Kidney tubule cell (primary cell): ENCODE results near the gene GPR87.
A peak's percentile ranks its signal among the peaks of the same experiment; 100 is the strongest.

Experiments used
- DNase-seq: peaks from one replicate; pipeline ENCODE4 v3.0.0-alpha.2; 2018; ENCODE audit warnings: low spot score

Gene GPR87, protein sequence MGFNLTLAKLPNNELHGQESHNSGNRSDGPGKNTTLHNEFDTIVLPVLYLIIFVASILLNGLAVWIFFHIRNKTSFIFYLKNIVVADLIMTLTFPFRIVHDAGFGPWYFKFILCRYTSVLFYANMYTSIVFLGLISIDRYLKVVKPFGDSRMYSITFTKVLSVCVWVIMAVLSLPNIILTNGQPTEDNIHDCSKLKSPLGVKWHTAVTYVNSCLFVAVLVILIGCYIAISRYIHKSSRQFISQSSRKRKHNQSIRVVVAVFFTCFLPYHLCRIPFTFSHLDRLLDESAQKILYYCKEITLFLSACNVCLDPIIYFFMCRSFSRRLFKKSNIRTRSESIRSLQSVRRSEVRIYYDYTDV

DNA sequence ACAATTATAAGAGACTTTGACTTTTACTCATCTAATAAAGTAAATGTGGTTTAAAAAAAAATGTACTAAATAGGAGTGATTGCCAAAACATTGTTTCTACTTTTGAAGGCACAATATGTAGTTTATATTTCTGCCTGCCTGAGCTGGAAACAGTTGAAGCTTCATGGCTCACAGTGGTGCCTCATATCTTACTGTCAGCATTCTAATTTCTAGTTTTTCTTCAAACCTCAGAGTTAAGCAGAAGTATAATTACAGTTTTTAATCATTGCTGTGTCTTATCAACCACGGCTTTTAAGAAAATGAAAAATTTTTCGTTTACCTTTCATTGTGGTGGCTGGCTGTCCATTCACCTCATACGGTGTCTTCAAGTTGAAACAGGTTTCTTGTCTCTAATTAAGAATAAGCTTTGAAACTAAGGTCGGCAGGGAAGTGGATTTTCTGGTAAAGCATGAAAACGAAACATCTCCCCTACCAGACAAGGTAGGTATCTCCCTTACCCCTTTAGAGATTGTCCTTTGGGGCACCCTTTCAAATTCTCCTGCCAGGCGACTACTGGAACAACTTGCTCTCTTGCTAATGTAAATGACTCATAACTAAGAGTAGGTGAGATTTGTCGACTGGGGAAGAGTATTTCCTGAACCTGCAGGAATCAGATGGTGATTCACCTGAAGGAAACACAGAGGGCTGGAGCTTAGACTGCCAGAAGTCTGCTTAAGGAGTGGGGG, at the start of gene GPR87:
TSS of gene GPR87 (minus strand) at position 554 of the 725 bp plus-strand sequence. CDS start 16,720 bp downstream, outside the sequence.
- peak; percentile 96 for DNase-seq

DNA sequence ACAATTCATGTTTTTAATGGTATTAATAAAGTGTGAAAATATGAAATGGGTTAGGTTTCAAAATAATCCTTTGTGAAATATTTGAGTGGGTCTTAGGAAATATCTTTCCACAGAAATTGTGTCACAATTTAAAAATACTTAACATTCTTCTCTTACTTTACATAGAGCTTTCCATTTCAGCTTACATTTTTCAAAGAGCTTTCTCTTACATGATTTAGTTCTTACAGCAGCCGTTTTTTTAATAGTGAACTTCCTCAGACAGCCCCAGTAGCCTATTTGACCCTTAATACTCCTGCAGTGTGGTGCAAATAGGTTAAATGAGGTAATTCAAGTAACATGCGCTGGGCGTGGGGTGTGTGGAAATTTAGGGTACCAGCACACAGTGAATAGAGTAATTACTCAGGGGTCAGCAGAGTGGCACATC, 46.1 kb upstream of the GPR87 start:
- DNase-seq: no peak

DNA sequence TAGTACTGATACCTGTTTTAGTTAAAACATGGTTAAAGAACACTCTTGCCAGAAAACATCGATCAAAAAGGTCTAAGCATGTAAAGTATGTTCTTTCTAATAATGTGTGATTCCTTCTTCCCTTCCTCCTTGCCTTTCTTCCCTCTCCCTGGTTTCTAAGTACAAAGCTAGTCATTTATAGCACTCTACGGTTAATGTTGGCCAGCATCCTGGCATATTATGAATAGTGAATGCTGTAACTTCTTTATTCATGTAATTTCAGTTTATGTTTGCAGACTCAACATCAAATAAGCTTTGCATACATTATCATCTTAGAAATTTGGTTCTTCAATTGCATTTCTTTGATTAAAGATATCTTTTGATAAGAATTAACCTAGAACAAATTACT, 40.8 kb upstream of the GPR87 start:
- no peak for DNase-seq

DNA sequence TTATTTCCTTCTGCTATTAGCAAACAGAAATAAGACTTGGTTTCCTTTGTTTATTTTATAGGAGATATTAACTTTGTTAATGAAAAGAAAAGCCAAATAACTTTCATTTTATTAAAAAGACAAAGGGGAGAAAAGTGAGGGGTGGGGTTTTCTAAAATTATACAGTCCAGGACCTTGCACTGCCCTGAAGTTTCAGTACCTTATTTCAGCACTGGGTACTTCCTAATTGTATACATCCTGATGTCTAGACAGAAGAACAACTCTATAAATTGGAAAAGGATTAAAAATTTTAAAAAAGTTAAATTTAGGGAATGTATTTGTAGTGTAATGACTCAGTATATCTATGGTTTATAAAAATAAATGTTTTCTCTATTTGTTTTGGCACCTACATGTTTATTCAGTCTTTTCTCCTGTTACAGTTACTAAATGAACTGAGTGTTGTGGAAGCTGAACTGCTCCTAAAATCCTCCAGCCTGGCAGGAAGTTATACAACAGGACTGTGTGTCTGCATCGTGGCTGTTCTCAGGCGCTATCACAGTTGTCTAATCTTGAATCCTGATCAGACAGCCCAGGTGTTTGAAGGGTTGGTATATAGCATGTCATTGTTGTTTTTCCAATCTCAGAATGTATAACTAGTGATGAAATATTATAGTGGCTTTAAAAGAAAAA, 40.3 kb upstream of the GPR87 start:
- DNase-seq: no peak

DNA sequence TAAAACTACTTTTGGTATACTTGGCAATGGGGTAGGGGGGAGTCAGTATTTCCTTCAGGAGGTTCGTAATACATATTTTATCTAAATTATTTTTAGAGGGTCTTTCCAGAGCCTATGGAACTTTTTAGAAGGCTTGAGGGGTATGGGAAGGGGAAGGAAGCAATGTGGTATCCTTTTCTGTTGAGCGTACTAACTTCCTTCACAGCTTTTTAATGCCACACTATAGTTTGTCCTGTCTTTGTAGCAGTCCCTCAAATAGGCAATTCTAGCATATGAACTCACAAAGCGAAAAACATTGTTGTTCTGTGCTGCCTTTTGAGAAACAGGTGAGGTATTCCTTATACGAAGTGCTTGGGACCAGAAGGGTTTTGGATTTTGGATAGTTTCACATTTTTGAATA, 35.0 kb upstream of the GPR87 start:
- no peak for DNase-seq

DNA sequence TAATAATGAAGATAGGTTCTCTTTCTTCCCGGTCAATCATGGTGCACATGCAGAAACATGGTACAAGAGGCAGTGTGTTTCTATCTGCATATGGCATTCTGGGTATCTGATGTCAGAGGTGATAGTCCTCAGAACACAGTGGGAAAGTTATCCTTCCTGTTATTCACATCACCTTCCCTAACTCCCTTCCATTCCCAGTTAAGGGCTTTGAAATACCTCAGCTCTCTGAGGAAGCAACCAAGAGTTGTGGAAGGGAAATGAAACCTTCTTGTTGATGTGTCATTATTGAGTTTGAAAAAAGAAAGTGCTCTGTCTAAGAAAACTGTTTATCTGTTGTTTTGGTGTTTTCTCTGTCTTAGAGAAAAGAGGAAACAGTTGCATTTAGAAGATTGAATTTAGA, 34.6 kb upstream of the GPR87 start:
- DNase-seq: no peak

DNA sequence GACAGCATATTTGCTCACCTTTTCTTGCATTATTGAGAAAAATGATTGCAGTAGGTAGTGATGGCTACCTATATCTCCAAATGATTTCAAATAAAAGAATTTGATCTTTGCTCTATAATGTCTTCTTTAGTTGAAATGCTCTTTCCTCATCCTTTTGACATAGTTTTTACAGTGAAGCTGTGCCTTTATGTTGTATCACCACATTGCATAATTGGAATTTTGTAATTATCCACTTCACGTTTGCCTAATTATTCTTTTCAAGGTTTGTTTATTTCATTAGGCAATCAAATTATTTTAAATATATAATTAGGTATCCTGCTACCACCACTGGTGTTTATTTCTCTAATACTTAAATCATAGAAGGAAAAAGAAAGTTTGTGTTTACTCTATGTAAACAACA, 34.0 kb upstream of the GPR87 start:
- no peak for DNase-seq

DNA sequence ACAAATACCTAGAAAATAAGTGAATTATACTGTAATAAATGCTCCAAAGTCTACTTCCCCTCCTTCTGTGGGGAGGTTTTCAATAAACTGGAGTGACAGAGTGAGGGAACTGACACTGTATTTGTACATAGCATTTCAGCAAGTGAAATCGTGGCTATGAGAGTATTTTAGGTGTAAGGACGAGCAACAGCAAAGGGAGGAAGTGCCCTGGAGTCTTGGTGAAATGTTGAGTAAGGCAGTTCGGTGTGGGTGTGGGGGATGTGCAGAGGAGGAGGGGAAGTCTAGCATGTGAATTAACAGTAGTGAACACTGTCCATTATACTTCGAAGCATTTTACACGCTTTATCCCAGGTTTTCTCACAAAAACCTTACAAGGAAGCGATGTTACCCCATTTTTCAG, 30.8 kb upstream of the GPR87 start:
- no peak for DNase-seq

DNA sequence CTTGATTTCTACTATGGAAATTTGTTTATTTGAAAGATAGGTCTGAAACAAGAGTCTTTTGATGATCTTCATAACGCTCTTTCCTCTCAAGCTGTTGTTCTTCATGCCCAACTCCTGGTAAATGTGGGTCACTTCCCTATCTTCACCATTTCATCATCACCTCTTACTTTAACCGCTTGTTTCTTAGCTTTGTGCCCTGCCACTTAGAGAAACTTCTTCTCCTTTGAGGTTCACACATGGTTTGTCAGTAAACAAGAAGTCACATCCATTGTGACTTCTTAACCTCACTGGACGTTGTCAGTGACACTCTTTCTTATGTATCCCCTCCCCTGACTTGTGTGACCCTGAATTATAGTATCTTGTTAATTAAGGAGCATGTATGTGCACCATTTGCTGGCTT, 29.7 kb upstream of the GPR87 start:
- DNase-seq: no peak

DNA sequence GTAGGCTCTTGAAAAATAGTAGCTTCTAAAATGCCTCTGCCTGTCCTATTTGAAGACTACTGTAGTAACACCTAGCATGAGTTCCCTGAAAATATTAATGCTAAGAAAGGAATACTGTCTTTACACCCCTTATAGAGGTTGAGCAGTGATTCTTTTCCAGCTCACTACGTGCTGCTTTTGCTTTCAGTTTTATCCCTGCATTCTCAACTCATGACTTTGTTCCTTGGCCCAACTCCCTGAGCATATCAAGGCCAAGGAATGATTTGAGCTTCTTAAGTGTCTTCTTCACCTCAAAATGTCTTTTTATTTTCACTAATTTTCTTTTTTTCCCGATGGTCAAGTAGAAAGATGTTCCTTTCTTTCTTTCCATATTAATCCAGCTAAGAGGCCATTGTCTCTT, 29.2 kb upstream of the GPR87 start:
- peak; percentile 61 for DNase-seq

DNA sequence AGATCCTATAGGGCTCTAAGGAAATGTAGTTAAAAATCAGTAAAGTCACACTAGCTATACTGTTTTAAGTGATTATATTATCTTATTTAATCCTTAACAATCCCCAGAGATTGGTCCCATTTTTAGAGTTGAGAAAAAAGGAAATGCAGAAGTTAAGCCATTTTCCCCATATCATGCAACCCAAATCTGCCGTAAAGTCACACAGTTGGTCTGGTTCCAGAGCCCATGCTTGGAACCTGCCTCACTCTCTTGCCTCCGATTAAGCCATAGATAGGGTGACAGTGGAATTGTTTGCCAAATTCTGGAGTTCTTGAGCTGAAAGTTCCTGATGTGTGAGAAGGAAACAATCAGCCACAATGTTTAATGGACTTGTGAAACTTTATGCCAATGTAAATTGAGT, 15.1 kb upstream of the GPR87 start:
- no peak for DNase-seq

DNA sequence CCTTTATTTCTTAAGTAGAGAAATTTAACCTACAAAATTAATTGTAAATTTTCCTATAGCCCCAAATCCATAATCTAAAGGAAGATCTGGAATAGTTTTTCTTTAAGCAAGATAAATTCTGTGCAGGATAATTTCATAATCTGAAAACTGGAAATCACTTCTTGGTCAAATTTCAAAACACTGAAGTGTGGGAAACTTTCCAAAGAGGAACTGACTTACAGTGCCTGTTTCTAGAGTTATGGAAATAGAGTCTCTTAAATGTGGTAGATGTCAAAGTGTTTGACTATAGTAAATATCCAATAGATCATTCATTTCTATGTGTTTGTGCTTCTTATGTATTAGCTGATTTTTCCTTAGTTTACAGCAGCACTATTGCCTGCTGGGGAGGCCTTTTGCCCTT, 14.3 kb upstream of the GPR87 start:
- no peak for DNase-seq

DNA sequence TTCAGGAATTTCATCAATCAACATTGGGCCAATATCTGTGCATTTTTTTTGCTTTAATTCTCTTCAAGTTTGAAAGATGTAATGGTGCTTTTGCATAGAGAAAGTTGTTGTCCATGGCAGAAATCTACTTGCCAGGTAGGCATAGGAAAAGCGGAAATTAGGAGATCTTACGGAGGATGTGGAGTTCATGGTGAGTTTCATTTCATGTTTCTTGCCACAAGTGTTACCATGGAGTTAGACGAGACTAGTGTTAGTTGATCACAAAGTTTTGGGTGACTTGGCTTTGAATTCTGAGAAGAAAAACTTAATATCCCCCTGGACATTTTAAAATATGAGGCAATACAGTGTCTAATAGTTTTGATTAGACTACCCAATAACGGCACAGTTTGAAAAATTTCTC, 13.8 kb upstream of the GPR87 start:
- DNase-seq: no peak

DNA sequence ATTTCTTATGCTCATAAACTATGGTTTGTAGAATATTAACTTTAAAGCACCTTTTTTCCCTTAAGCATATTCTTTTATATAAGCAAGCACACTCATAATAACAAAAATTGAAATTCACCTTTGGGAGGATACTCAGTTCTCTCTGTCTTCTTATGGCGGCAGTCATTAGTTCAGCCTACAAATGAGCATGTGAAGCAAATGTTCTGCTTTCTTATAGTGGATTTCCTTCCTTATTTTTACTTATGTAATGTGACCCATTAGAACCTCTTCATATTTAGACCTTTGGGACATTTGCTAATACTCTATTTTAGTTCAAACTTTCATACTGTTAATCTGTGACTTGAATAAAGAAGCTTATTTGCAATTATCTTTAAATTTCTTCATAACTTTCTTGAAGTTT, 12.7 kb upstream of the GPR87 start, which contains the start of gene P2RY13:
TSS of gene P2RY13 (minus strand) at position 187 of the 400 bp plus-strand sequence. CDS start at position 166, 21 bp downstream.
- no peak for DNase-seq

DNA sequence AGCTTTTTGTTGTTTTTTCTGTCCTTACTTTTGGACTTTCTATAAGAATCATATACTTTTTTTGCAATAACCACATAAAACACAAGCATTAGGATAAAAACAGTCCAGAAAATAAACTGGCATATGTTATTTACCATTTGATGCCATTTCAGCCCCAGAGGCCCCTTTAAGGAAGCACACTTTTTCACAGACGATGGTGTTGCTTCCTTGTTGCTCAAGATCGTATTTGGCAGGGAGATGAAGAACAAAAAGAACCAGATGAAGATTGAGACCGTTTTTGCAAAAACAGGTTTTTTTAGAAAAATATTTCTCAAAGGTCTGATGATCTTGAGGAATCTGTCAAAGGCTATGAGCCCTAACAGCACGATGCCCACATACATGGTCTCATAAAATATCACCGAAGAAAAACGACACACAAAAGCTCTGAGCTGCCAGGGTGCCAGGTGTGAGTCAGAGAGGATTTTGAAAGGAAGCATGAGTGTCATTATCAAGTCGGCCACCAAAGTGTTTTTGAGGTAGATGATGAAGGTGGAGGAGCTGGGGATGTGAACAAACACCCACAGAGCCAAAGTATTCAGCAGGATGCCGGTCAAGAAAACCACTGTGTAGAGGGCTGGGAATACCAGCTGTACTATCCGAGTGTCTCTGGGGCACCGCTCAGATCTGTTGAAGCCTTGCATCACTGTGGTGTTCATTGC, 11.8 kb upstream of the GPR87 start:
- peak; percentile 48 for DNase-seq

DNA sequence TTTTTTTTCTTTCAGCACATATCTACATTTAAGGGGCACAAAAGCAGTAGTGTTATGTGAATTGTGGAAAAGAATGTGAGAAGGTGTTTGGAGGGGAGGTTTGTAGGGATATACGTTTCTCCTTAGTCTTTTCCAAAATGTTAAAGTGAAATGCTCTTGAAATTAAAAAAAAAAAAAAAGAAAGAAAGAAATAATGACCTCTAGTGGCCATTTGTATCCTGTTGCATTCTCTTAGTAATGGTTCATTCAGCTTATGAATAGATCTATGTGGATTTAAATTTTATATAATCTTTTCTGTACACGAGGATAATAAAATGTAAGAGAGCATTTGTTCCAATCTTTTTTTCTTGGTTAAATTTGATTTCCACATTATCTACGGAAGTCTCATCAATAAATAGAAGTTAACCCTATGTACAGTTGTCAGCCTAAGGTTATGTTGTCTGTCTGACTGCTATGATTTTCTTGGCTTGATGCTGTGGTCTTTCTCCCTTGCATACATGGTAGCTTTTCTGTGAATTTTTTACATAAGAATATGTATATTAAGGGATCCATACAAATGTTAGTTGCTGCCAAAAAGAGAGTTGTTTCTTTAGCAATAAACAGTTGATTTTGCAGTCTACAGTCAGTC, 11.1 kb upstream of the GPR87 start:
- peak; percentile 47 for DNase-seq

DNA sequence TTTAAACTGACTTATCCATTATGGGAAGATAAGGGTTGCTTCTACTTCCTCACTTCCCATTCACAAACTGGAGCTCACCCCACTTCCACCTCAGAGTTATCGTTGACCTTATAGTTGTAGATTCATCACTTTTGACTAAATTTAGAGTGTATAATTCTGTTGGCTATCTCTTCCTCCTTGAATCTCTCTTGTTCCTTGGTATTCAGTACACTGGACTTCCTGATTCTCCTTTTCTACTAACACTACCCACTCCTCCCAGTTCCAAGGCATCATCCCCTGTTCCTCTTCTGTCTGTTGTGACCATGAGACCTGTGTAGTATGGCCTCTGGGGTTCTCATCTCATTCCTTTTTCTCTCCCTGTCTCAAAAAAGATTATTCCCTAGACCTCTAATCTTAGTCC, 5.9 kb upstream of the GPR87 start:
- DNase-seq: no peak

DNA sequence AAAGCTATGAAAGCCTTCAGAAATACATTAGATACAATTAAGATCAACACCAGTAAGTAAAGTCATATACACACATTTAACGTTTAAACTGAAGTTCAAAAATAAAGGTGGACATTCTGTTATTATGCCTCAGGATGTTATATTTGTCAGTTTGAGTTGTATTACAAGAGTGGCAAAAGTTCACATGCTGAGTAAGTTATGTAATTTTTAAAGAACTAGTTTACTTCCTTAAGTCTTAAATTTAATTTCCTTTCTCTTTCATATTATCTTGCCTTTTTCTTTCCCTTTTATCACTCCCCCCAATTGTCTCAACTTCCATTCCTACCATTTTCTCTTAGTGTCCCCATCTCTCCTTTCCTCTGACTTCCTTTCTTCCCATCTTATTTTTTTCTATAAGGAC, 4.9 kb upstream of the GPR87 start:
- DNase-seq: no peak

DNA sequence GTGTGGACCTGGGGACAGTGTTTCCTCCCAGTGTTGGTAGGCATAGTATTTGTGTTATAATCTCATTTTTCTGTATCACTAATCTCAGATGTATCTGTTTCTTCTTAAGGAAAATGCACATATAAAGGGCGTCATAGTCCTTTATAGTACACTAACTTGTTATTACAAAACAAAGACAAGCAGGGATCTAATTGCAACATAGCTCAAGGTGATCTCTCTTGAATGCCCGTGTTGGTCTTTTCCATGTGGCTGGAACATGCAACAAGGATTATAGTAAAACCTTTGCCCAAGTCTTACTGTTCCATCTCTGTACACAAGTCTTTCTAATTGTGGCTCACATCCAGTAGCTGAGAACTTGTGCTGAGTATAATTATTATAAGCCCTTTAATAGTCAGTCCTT, 3.5 kb upstream of the GPR87 start:
- no peak for DNase-seq

DNA sequence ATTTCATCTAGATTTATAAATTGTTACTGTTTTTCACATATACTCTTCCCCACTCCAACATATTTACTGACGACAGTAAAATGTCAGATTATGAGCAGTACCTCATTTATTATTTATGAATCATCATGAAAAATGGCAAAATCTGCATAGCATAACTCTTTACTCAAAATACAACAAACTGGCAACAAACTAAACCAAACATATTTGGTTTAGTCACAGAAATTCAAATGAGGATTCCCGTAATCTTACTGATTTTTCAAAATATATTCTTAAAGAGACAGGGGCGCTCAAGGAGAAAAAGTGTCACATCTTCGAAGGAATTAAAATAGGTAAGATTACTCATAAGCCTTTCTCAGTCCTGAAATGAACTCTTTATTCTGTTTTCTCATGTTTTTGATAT, 3.0 kb upstream of the GPR87 start:
- DNase-seq: peak; percentile 13

DNA sequence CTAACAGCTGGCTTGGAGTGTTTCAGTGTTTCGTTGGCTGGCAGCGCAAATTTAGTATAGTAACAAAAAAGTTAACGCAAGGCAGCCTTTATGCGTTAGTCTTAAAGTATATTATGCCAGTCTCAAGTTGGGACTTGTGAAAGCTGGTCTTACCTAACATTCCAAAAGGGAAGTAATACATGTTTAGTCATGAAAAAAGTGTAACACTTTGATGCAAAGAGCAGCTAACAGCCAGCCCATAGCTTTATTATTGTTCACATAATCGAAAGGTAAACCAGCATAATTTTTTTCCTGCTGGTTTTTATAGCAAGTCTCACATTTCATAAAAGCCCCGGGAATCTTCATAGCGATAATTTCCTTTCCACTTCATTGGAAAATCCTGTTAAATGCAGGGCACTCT, 2.4 kb upstream of the GPR87 start:
- DNase-seq: no peak

DNA sequence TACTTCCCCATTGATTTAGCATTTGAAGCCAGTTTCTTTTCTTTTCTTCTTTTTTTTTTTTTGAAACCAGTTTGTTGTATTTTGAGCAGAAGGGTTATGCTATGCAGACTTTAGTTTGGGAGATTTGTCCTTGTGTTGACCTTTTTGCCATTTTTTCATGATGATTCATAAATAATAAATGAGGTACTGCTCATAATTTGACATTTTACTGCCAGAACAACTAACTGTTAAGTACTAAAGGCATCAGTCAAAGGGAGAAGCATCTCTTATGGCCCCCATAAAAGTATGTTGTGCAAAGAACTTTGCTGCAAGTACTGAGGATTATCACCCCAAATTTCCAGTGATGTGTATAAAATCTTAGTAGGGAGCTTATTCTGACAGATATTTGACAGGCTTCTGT, 1.7 kb upstream of the GPR87 start:
- DNase-seq: no peak
